H1 (cell line): ENCODE measurements around the gene NTRK1. TPM values are rescaled to one million over a fixed set of nuclear protein-coding genes. Genes with fewer than 3 reads are reported as not detected.

Experiments
- CTCF ChIA-PET: fragments of 300-600 bp; sonication (Branson Sonifier 250); formaldehyde crosslinking; loops from one replicate; lab custom pipeline; 2021; ENCODE audit not compliant: partially characterized antibody; lab: Charles Lee
- POLR2A ChIA-PET: fragments of 300-600 bp; sonication (Branson Sonifier 250); formaldehyde crosslinking; loops from one replicate; lab custom pipeline; 2021; ENCODE audit warnings: inconsistent platforms; ENCODE audit not compliant: partially characterized antibody; lab: Charles Lee
- DNase-seq, 2 experiments: peaks; one replicate each; pipeline versions ENCODE4 v3.0.0 to v3.0.0-alpha.2; 2010 to 2022; ENCODE audit warnings: low spot score in 2 of 2, low read depth in 1 of 2, mixed read lengths in 1 of 2
- FAIRE-seq: peaks from 2 replicates; lab custom pipeline; 2011; peaks lifted over from hg19 to GRCh38; lab: Jason Lieb, UNC
- H2AFZ ChIP-seq: 2 replicates; pipeline ENCODE4 v1.8.1; 2012; ENCODE audit warnings: low read length, inconsistent platforms
- H2AK5ac ChIP-seq: 2 replicates; pipeline ENCODE4 v1.6.1; 2013; ENCODE audit warnings: low read depth, low read length
- H2BK120ac ChIP-seq: replicated peaks from 2 replicates; pipeline ENCODE3; 2013; ENCODE audit warnings: low read depth, low read length, inconsistent platforms
- H2BK12ac ChIP-seq: 2 replicates; pipeline ENCODE4 v1.6.1; 2013; ENCODE audit warnings: low read depth, low read length
- H2BK15ac ChIP-seq: 2 replicates; pipeline ENCODE4 v1.6.1; 2013; ENCODE audit warnings: low read length
- H2BK20ac ChIP-seq: 2 replicates; pipeline ENCODE4 v1.6.1; 2013; ENCODE audit warnings: low read length
- H2BK5ac ChIP-seq: 2 replicates; pipeline ENCODE4 v1.6.1; 2013; ENCODE audit warnings: low read depth, low read length
- H3K14ac ChIP-seq: 2 replicates; pipeline ENCODE4 v1.6.1; 2013; ENCODE audit warnings: inconsistent platforms; ENCODE audit not compliant: insufficient read length
- H3K18ac ChIP-seq: 2 replicates; pipeline ENCODE4 v1.6.1; 2013; ENCODE audit warnings: low read length; ENCODE audit errors: extremely low read depth
- H3K23ac ChIP-seq: 2 replicates; pipeline ENCODE4 v1.6.1; 2013; ENCODE audit warnings: inconsistent platforms; ENCODE audit not compliant: insufficient read length
- H3K23me2 ChIP-seq: 2 replicates; pipeline ENCODE4 v1.6.1; 2013; ENCODE audit warnings: low read depth, low read length
- H3K27ac ChIP-seq: 2 replicates; pipeline ENCODE4 v1.6.1; 2011; ENCODE audit warnings: low read depth, low read length, inconsistent platforms
- H3K27me3 ChIP-seq, 4 experiments: replicated peaks in 1 of 4; 1 replicate in 1 of 4; 2 replicates in 3 of 4; pipeline versions ENCODE4 v1.6.1 to v1.8.1; 2011 to 2013; ENCODE audit warnings: low read length in 3 of 4, mild to moderate bottlenecking in 3 of 4, inconsistent platforms in 2 of 4, mixed read lengths in 2 of 4, moderate library complexity in 1 of 4; ENCODE audit not compliant: control insufficient read depth in 3 of 4, insufficient read depth in 3 of 4; ENCODE audit errors: extremely low read depth in 1 of 4
- H3K36me3 ChIP-seq, 4 experiments: 2 replicates each; pipeline versions ENCODE4 v1.6.1 to v1.8.1; 2011 to 2013; ENCODE audit warnings: mild to moderate bottlenecking in 4 of 4, low read length in 3 of 4, moderate library complexity in 2 of 4, control low read depth in 1 of 4, inconsistent platforms in 1 of 4; ENCODE audit not compliant: insufficient read depth in 4 of 4, control insufficient read depth in 2 of 4
- H3K4ac ChIP-seq: replicated peaks from 2 replicates; pipeline ENCODE3; 2013; ENCODE audit warnings: low read length, low read depth, mixed read lengths, inconsistent platforms; ENCODE audit not compliant: insufficient read length
- H3K4me1 ChIP-seq, 4 experiments: replicated peaks in 1 of 4; 1 replicate in 1 of 4; 2 replicates in 3 of 4; pipeline versions ENCODE4 v1.6.1 to v1.8.1; 2011 to 2013; ENCODE audit warnings: low read length in 3 of 4, inconsistent platforms in 2 of 4, mixed read lengths in 1 of 4; ENCODE audit not compliant: insufficient read depth in 4 of 4, control insufficient read depth in 3 of 4
- H3K4me2 ChIP-seq, 2 experiments: 2 replicates each; pipeline versions ENCODE4 v1.6.1 to v1.8.1; 2011 to 2013; ENCODE audit warnings: low read depth in 2 of 2, low read length in 2 of 2, control low read depth in 1 of 2, inconsistent platforms in 1 of 2, mild to moderate bottlenecking in 1 of 2; ENCODE audit not compliant: insufficient read depth in 1 of 2
- H3K4me3 ChIP-seq, 4 experiments: fragments of 200-600, 300-600 bp in 1 of 4; sonication (generic), shearing (Covaris generic), sonication (Bioruptor Twin) in 1 of 4; 2 replicates each; pipeline versions ENCODE4 v1.5.1 to v1.8.1; 2011 to 2016; ENCODE audit warnings: low read length in 4 of 4, low read depth in 3 of 4, control low read depth in 2 of 4, inconsistent platforms in 2 of 4, mild to moderate bottlenecking in 2 of 4, mixed read lengths in 1 of 4, moderate library complexity in 1 of 4; ENCODE audit not compliant: insufficient read depth in 2 of 4; ENCODE audit errors: extremely low read depth in 1 of 4
- H3K56ac ChIP-seq: replicated peaks from 2 replicates; pipeline ENCODE3; 2013; ENCODE audit warnings: low read depth, mild to moderate bottlenecking, mixed read lengths, low read length, inconsistent platforms; ENCODE audit not compliant: insufficient read length
- H3K79me1 ChIP-seq: 2 replicates; pipeline ENCODE4 v1.6.1; 2013; ENCODE audit warnings: low read depth, low read length, control low read depth
- H3K79me2 ChIP-seq, 2 experiments: 2 replicates each; pipeline versions ENCODE4 v1.6.1 to v1.8.1; 2012 to 2013; ENCODE audit warnings: low read length in 2 of 2, mild to moderate bottlenecking in 2 of 2, inconsistent platforms in 1 of 2; ENCODE audit not compliant: insufficient read depth in 2 of 2, control insufficient read depth in 1 of 2
- H3K9ac ChIP-seq, 4 experiments: replicated peaks in 1 of 4; 1 replicate in 1 of 4; 2 replicates in 3 of 4; pipeline versions ENCODE4 v1.6.1 to v1.8.1; 2011 to 2013; ENCODE audit warnings: low read depth in 3 of 4, low read length in 3 of 4, control low read depth in 2 of 4, mild to moderate bottlenecking in 2 of 4, moderate library complexity in 2 of 4, inconsistent platforms in 1 of 4; ENCODE audit errors: extremely low read depth in 1 of 4
- H3K9me3 ChIP-seq, 2 experiments: 2 replicates each; pipeline versions ENCODE4 v1.6.1 to v1.8.1; 2012 to 2013; ENCODE audit warnings: mild to moderate bottlenecking in 2 of 2, moderate library complexity in 2 of 2, control low read depth in 1 of 2, inconsistent platforms in 1 of 2, low read depth in 1 of 2, low read length in 1 of 2, mixed read lengths in 1 of 2; ENCODE audit not compliant: insufficient read depth in 2 of 2
- H4K20me1 ChIP-seq, 2 experiments: replicated peaks in 1 of 2; 2 replicates each; pipeline versions ENCODE3 to v1.8.1; 2011 to 2013; ENCODE audit warnings: inconsistent platforms in 2 of 2, low read length in 2 of 2, mild to moderate bottlenecking in 1 of 2; ENCODE audit not compliant: insufficient read depth in 2 of 2, control insufficient read depth in 1 of 2
- H4K5ac ChIP-seq: 2 replicates; pipeline ENCODE4 v1.6.1; 2013; ENCODE audit warnings: low read length, low read depth, mixed read lengths, inconsistent platforms; ENCODE audit not compliant: insufficient read length
- H4K8ac ChIP-seq: 2 replicates; pipeline ENCODE4 v1.8.0; 2013; ENCODE audit warnings: mild to moderate bottlenecking, moderate library complexity, low read length, inconsistent platforms; ENCODE audit not compliant: insufficient read depth; ENCODE audit errors: extremely low read depth
- H4K91ac ChIP-seq: replicated peaks from 2 replicates; pipeline ENCODE3; 2013; ENCODE audit warnings: low read length, mixed read lengths, inconsistent platforms; ENCODE audit not compliant: insufficient read length
- ASH2L ChIP-seq: fragments of 200-600, 300-600 bp; sonication (generic); IDR thresholded peaks from one replicate; pipeline ENCODE4 v1.7.1; 2017; ENCODE audit warnings: low read length
- CTBP2 ChIP-seq: IDR thresholded peaks from 2 replicates; pipeline ENCODE4 v1.7.0; 2011; ENCODE audit warnings: borderline replicate concordance, mild to moderate bottlenecking, moderate library complexity, mixed read lengths, low read length; ENCODE audit not compliant: insufficient read depth, insufficient read length
- JUND ChIP-seq: IDR thresholded peaks from 2 replicates; pipeline ENCODE4 v1.6.1; 2011; ENCODE audit warnings: mild to moderate bottlenecking, improper control_type of control experiment, low read length
- MAFK ChIP-seq: IDR thresholded peaks from 2 replicates; pipeline ENCODE4 v1.6.1; 2012; ENCODE audit warnings: low read depth, mild to moderate bottlenecking, improper control_type of control experiment, low read length
- PHF8 ChIP-seq: fragments of 200-600 bp; sonication (generic); conservative IDR thresholded peaks from 2 replicates; pipeline ENCODE4 v1.7.1; 2012; ENCODE audit warnings: low read depth, mild to moderate bottlenecking, inconsistent platforms, low read length, moderate library complexity
- POLR2AphosphoS5 ChIP-seq: IDR thresholded peaks from 2 replicates; pipeline ENCODE4 v1.6.1; 2011; ENCODE audit warnings: low read depth, low read length
- RNF2 ChIP-seq: fragments of 200-900, 300-1000 bp; sonication (generic); IDR thresholded peaks from 2 replicates; pipeline ENCODE4 v1.7.1; 2016; ENCODE audit warnings: borderline replicate concordance, low read depth, mild to moderate bottlenecking, antibody characterized with exemption, low read length; ENCODE audit not compliant: poor library complexity, severe bottlenecking; ENCODE audit errors: missing control alignments
- RXRA ChIP-seq: IDR thresholded peaks from 2 replicates; pipeline ENCODE4 v1.6.1; 2011; ENCODE audit warnings: low read depth, mild to moderate bottlenecking, low read length, moderate library complexity; ENCODE audit not compliant: insufficient read depth
- SIN3A ChIP-seq, 2 experiments: IDR thresholded peaks in 1 of 2; conservative IDR thresholded peaks in 1 of 2; 2 replicates each; pipeline ENCODE4 v1.6.1; 2011 to 2012; ENCODE audit warnings: low read length in 2 of 2, improper control_type of control experiment in 1 of 2, low read depth in 1 of 2, mild to moderate bottlenecking in 1 of 2
- SP4 ChIP-seq: IDR thresholded peaks from 2 replicates; pipeline ENCODE4 v1.6.1; 2012; ENCODE audit warnings: low read length, inconsistent platforms
- TEAD4 ChIP-seq: IDR thresholded peaks from 2 replicates; pipeline ENCODE4 v1.6.1; 2012; ENCODE audit warnings: low read depth, low read length, inconsistent platforms, mixed read lengths
- WGBS, 2 experiments: shearing (Covaris generic) in 1 of 2; methylation state at CpG; one replicate each; pipeline versions ENCODE4 v1.1.6 to v1.1.7; 2013 to 2015; ENCODE audit warnings: low lambda C conversion rate in 2 of 2, mixed read lengths in 2 of 2, inconsistent platforms in 1 of 2, low coverage in 1 of 2, missing lambda C conversion rate in 1 of 2; ENCODE audit not compliant: insufficient replicate concordance in 2 of 2, insufficient coverage in 1 of 2, insufficient read length in 1 of 2; ENCODE audit errors: extremely low coverage in 1 of 2, missing lambda C conversion rate in 1 of 2; 5-methylcytosine and 5-hydroxymethylcytosine counted together
- polyA plus RNA-seq, 7 experiments: library from polyadenylated mRNA; depleted of rRNA in 3 of 7; stranded (reverse) in 5 of 7; unstranded in 2 of 7; fragments of >200 nt in 5 of 7; fragments of 200-250 nt in 2 of 7; gene quantifications; 1 replicate in 5 of 7; 2 replicates in 1 of 7; 4 replicates in 1 of 7; pipeline versions ENCODE4 v1.2.1 to v1.2.3, GENCODE V29; 2011 to 2013; ENCODE audit warnings: missing spikeins in 2 of 7, mixed read lengths in 2 of 7
- total RNA-seq: library from RNA; stranded (reverse); fragmentation: NEBNext Ultra II Directional; extraction: Animal tissue kit (Norgen Biotek cat#: 25700); gene quantifications from 2 replicates; pipeline ENCODE4 v1.2.1, GENCODE V29; 2021
- TF ChIP-seq, protein P1 (sequence below): IDR thresholded peaks from 2 replicates; pipeline ENCODE4 v1.6.1; 2012; ENCODE audit warnings: low read length, inconsistent platforms

The NTRK1 gene
- total and polyA plus RNA-seq, 2 of the 8 experiments (the other 6 are each of a cell fraction or from before 2014, with no cell fraction given), result 0.12 to 0.24 TPM

DNA sequence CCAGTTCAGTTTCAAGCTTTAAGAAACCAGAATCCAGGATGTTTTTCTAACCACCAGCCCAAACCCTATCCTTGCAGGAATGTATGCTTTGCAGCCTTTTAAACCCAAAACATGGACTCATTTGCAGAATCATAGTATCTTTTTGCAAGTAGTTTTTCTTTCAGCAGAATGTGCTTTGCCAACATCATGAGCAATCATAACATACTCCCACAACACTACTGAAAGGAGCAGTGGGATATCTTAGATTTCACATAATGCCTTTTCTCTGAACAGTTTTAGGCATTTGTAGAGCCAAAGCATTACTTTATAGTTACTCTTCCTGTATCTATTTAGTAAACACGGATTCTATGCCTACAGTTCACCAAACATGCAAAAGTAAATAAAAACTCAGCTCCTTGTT, 34.0 kb upstream of the NTRK1 start:
- Histone ChIP-seq H3K23ac (no peak overlapping the region), H3K4ac (no peak overlapping the region), H4K91ac (no peak overlapping the region), H2AFZ (no peak overlapping the region), H3K4me3 (no peak overlapping the region), H2BK15ac (no peak overlapping the region), H3K9ac (peak overlapping the region in 1 of 4 experiments; percentile 57; a peak in 1 of 7 replicates), H3K9me3 (no peaks in the 10 kb centered on the region), H2BK20ac (no peak overlapping the region), H2BK5ac (no peak overlapping the region), H3K36me3 (no peaks in the 10 kb centered on the region), H2BK12ac (no peak overlapping the region), H3K4me2 (no peak overlapping the region), H3K23me2 (no peaks in the 10 kb centered on the region), H2AK5ac (no peak overlapping the region), H3K56ac (no peak overlapping the region), H3K18ac (no peak overlapping the region), H3K79me2 (no peaks in the 10 kb centered on the region), H3K27me3 (peaks cover 1 to 13% (median 7%) of the 10 kb centered on the region in 4 experiments; a peak in 6 of 7 replicates), H3K79me1 (no peaks in the 10 kb centered on the region), H4K20me1 (no peaks in the 10 kb centered on the region), H4K8ac (no peak overlapping the region), H4K5ac (no peak overlapping the region), H3K4me1 (no peaks in the 10 kb centered on the region), H3K27ac (no peak overlapping the region), H2BK120ac (no peak overlapping the region), H3K14ac (no peak overlapping the region)
- CTCF ChIA-PET, result interaction anchor here (0.6 to 22.0 kb wide), 7 partner anchors 11 to 250 kb away, joined by 3 to 556 read pairs (median 5); partner anchors contain the start of genes INSRR, NTRK1 and SH2D2A
- DNase-seq, result no peak
- POLR2A ChIA-PET, result interaction anchor here (0.5 to 1.5 kb wide), 2 partner anchors 12 to 91 kb away, joined by 3 read pairs; no protein-coding TSS in a partner anchor
- WGBS, 2 experiments, result 72% methylated on average over 1 of the region's 1 CpG; no CpG with 5 or more reads in 1 of the 2 experiments
- no peak for FAIRE-seq
- no peak for TF ChIP-seq SP4
- TF ChIP-seq SIN3A (conservative IDR thresholded peaks at IDR 0.05 in 1 of 2, IDR thresholded peaks at IDR 0.05 in 1 of 2; ENCODE audit: low read depth in 1 of 2, low read length in 2 of 2), result no peak
- TF ChIP-seq ASH2L, result no peak
- TF ChIP-seq RNF2, result no peak
- TF ChIP-seq, protein P1, sequence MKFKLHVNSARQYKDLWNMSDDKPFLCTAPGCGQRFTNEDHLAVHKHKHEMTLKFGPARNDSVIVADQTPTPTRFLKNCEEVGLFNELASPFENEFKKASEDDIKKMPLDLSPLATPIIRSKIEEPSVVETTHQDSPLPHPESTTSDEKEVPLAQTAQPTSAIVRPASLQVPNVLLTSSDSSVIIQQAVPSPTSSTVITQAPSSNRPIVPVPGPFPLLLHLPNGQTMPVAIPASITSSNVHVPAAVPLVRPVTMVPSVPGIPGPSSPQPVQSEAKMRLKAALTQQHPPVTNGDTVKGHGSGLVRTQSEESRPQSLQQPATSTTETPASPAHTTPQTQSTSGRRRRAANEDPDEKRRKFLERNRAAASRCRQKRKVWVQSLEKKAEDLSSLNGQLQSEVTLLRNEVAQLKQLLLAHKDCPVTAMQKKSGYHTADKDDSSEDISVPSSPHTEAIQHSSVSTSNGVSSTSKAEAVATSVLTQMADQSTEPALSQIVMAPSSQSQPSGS, result no peak
- no peak for TF ChIP-seq CTBP2
- no peak for TF ChIP-seq JUND
- no peak for TF ChIP-seq RXRA
- no peak for TF ChIP-seq MAFK
- no peak for TF ChIP-seq TEAD4
- TF ChIP-seq PHF8, result no peak
- TF ChIP-seq POLR2AphosphoS5, result no peak
